HG02571 (cell line): ENCODE measurements around the gene USP6NL.
"Not testable (repeated sequence)": the region's sequence is repeated elsewhere in the genome, so short reads cannot be mapped to it uniquely, and the experiment has no call there.

Experiments
- ATAC-seq: cut with Tn5 transposase; IDR thresholded peaks from one replicate; pipeline ENCODE4 v1.9.1; 2021; ENCODE audit warnings: mild to moderate bottlenecking, moderate library complexity; ENCODE audit not compliant: unreplicated experiment

Gene USP6NL

GRCh38 chr10:11448545-11449244 is 162.8 kb downstream of the USP6NL start:
- peak; percentile 77 for ATAC-seq

DNA sequence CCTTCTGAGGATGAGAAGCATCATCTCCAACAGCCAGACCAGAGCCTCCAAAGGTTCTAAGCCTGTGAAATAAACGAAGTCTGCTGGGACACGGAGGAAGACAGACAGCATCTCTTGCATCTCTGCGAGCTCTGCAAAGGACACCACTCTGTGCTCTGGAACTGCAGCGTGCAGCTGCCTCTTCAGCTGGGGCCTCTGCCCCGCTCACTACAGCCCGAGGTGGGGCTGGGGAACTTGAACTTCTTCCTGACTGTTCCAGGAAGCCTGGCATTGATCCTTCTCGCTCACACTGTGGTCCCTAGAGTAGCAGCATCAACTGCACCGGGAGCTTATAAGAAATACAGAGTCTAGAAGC is 163.3 kb downstream of the USP6NL start:
- peak; percentile 42 for ATAC-seq

DNA sequence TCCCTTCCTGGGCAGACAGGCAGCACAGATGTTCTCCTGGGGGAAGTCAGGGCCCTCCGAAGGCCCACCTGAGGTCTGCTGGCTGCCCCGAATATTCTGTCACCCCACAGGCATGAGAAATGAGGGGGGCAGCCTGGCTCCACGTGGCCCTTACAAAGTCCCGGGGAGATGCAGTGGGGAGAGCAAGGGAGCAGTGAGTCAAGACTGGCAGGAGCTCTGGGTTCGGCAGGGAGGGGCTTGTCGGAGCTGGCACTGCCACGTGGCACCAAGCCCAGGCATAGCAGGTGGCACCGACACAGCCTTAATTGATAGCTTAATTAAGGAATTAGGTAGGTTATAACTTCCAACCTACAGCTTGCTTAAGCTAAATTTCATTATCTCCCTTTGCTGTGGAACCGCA is 163.9 kb downstream of the USP6NL start:
- no peak for ATAC-seq

DNA sequence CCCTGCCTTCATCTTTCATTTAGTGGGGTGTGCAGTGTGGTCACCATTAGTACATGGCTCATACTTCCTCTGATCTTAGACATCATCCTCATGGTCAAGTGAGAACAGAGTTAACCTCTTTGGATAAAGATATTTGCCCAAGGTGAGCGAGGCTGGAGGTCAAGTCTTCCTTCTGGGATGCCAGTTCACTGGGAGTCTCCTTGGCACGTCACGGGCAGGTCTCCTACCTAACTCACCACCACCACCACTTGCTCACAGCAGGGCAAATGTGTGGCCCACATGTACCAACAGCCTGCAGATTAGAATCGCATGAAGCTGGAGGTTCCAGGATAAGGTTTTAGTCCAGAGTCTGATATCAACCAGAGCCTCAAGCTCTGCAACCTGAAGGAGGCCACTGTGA is 164.6 kb downstream of the USP6NL start:
- no peak for ATAC-seq

DNA sequence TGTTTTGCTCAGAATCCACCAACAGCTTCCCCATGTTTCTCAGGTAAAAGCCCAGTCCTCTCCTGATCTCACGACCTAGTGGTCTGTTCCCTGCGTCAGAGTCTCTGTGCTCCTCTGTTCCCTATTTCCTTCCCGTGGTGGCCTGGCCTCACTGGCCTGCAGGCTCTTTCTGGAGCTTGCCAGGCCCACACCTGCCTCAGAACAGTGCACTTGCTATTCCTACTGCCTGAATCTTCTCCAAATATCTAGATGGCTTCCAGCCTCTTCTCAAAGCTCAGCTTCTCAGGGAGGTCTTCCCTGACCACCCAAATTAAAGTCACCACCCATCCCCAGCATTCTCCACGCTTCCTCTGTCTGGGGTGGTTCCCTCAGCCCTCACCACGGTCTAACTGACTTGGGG is 165.3 kb downstream of the USP6NL start:
- no peak for ATAC-seq

- ATAC-seq: no peak
Observed at GRCh38 chr10:11444531-11445228, 166.8 kb downstream of the USP6NL start.

- ATAC-seq: no peak
Observed at GRCh38 chr10:11444155-11444530, 167.3 kb downstream of the USP6NL start.

- no peak for ATAC-seq
Observed at GRCh38 chr10:11443468-11444154, 167.8 kb downstream of the USP6NL start.

GRCh38 chr10:11442001-11442773 is 169.3 kb downstream of the USP6NL start:
- no peak for ATAC-seq

DNA sequence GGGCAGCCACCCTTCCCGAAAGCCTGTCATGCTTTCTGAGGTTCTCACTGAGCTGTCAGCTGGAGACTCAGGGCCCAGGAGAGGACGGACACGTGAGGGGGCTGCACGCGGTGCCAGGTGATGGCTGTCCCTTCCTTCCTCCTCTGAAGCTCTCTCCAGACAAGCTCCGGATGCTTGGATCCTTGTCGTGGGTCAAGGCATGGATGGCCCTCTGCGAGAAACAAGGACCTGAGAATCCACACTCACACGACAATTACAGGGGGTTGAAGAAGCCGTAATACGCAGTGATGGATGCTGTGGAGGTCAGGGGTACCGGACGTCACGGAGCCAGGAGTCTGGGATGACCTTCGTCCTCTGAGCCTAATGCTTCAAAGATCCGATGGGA is 170.3 kb downstream of the USP6NL start:
- no peak for ATAC-seq

GRCh38 chr10:11440250-11441150 is 170.9 kb downstream of the USP6NL start:
- ATAC-seq: no peak

- ATAC-seq: no peak
Observed at GRCh38 chr10:11439523-11440053, 171.9 kb downstream of the USP6NL start.

GRCh38 chr10:11437391-11438142 is 173.9 kb downstream of the USP6NL start:
- no peak for ATAC-seq

DNA sequence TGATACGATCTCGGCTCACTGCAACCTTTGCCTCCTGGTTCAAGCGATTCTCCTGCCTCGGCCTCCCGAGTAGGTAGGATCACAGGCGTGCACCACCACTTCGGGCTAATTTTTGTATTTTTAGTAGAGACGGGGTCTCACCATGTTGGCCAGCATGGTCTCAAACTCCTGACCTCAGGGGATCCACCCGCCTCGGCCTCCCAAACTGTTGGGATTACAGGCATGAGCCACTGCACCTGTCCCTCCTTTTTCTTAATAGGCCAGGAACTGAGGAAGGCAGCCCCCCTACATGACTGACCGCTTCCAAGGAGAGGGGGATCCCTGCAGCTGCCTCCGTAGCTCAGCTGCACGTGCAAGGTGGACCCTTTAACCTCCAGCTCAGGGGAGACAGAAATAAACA is 175.0 kb downstream of the USP6NL start:
- not testable (repeated sequence) for ATAC-seq

DNA sequence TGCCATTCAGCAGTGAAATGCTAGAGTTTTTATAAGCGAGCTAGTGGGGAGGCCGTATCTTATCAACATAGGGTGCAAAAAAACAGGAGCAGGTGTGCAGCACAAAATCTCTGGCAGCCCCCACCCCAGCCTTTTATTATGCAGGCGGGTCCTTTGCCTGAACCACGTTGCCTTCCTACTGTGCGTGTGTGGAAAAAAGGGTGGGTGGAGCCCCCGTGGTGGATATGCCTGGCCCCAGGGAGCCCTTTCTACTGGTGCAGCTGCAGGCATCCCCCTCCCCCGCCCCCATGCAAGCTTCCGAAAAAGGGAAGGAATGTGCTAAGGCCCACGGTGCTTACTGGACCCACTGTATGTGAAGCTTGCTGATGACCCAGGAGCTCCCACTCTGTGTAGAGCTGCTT is 175.9 kb downstream of the USP6NL start:
- no peak for ATAC-seq

- ATAC-seq: no peak
Observed at GRCh38 chr10:11434324-11434723, 177.1 kb downstream of the USP6NL start.

DNA sequence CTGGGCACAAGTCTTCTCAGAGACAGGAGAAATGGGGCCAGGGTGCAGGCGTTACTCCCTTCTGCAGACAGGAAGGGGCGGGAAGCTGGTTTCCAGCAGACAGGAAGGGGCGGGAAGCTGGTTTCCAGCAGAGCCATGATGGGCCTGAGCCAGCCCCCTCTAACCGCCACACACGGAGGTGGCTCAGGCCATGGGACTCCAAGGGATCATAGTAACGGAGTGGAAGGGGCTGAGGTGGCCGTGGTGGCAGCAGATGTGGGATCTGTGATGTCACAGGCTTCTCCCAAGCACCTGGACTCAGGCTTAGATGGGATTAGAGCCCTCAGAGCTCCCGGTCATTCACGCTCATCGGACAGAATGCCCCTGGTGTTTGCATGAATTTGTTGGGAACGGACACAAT is 177.8 kb downstream of the USP6NL start:
- ATAC-seq: no peak

DNA sequence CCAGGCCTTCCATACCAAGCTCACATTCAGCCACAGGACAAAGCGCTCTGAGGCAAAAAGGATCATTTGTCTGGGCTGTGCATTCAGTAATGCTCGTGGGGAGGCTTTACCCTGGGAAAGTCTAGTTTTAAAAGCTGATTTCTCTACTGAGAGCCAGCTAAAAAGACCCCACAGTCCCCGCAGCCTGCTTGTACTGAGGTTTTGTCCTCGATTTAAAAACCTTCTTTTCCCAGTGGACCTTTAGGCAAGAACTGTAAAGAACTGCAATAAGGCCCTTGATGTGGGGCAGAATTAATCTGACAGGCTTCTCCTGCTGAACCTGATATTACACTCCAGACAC is 180.3 kb downstream of the USP6NL start:
- no peak for ATAC-seq

GRCh38 chr10:11430421-11431215 is 180.8 kb downstream of the USP6NL start:
- no peak for ATAC-seq
